Measurements from ENCODE around the gene KAT5. TPM values are rescaled to one million over a fixed set of nuclear protein-coding genes. Genes with fewer than 3 reads are reported as not detected.
"Not testable (repeated sequence)": the region's sequence is repeated elsewhere in the genome, so short reads cannot be mapped to it uniquely, and the experiment has no call there.

Gene KAT5
- total and polyA plus RNA-seq, 2 of the 4 experiments (the other 2 are of a cell fraction), result 33.3 to 34.2 TPM

GRCh38 chr11:65767806-65768205 is 55.8 kb downstream of the KAT5 start:
- intact Hi-C loops (cut with micrococcal nuclease), result loop anchor here (5.0 to 10.0 kb wide), 2 partner anchors 49 to 73 kb away; no protein-coding TSS in a partner anchor
- not testable (repeated sequence) for BruUV-seq (replicated peaks); H3K9me3 ChIP-seq (ENCODE audit: control insufficient read depth, insufficient read depth, low read length)

More at GRCh38 chr11:65767806-65768205, 55.8 kb downstream of the KAT5 start:
- H4K91ac ChIP-seq (ENCODE audit: insufficient read depth, low read depth, low read length); H2AFZ ChIP-seq (replicated peaks; ENCODE audit: low read length, poor library complexity); H3K27me3 ChIP-seq (ENCODE audit: control insufficient read depth, insufficient read depth, low read length); H3K79me1 ChIP-seq (ENCODE audit: low read depth in 1 of 2, low read length in 2 of 2); H3K4me1 ChIP-seq (ENCODE audit: control insufficient read depth, insufficient read depth, low read length); H2BK120ac ChIP-seq (ENCODE audit: low read depth, low read length); H3K27ac ChIP-seq (ENCODE audit: insufficient read depth, low read length); DNase-seq; H4K5ac ChIP-seq (ENCODE audit: low read depth, low read length); H3K4me3 ChIP-seq (ENCODE audit: insufficient read depth, low read depth, low read length); H3K23ac ChIP-seq (ENCODE audit: low read depth, low read length); H4K8ac ChIP-seq (ENCODE audit: low read depth in 2 of 2, low read length in 2 of 2); H3K9me1 ChIP-seq (ENCODE audit: insufficient read depth, low read length); ATAC-seq (ENCODE audit: low read depth); H2BK15ac ChIP-seq (ENCODE audit: low read depth, low read length); CTCF ChIA-PET; in situ Hi-C loops (cut with MboI; ENCODE audit: low sequenced_read_pairs); H4K20me1 ChIP-seq (ENCODE audit: insufficient read depth, low read length); H3K9ac ChIP-seq (ENCODE audit: low read depth, low read length); H3K36me3 ChIP-seq (ENCODE audit: control insufficient read depth, insufficient read depth, low read length); H2AK9ac ChIP-seq (replicated peaks; ENCODE audit: low read depth, low read length, poor library complexity); H2BK20ac ChIP-seq (ENCODE audit: low read depth, low read length); POLR2A ChIA-PET (ENCODE audit: unreplicated experiment); dilution Hi-C loops (cut with HindIII; ENCODE audit: low sequenced_read_pairs, unreplicated experiment); H2AK5ac ChIP-seq (ENCODE audit: low read depth, low read length); H2BK5ac ChIP-seq (ENCODE audit: low read depth, low read length, poor library complexity, severe bottlenecking); H3K4me2 ChIP-seq (ENCODE audit: low read depth, low read length); H3K4ac ChIP-seq (ENCODE audit: low read depth, low read length); H3K14ac ChIP-seq (replicated peaks; ENCODE audit: low read depth, low read length); H3K56ac ChIP-seq (ENCODE audit: extremely low read depth, insufficient read depth, low read length); H3K18ac ChIP-seq (ENCODE audit: low read depth, low read length): not testable (repeated sequence)
- no CpG with 5 or more reads among the region's 5 CpGs for WGBS, 2 experiments (ENCODE audit: extremely low coverage in 2 of 2, insufficient read length in 1 of 2)

Small RNA genes within 50 kb of the gene (microRNA-seq; reads per million reads assigned to microRNA genes)
- gene RN7SL309P (ENCODE audit: insufficient read depth, insufficient read length), result not detected

Small RNA genes within 50 kb of the gene (small RNA-seq; reads per million reads assigned to genes)
- gene RN7SL309P, result 0 reads per million in 5 experiments

Other genes starting within 250 kb of the KAT5 start
- 3,569 and 5,244 TPM in 2 replicates for gene MALAT1, start 213.2 kb upstream of the KAT5 start, total RNA-seq (2012; rRNA removed)
- 430 and 636 TPM in 2 replicates for gene MALAT1, start 213.2 kb upstream of the KAT5 start, polyA plus RNA-seq (2012; rRNA removed)
- 95.8 and 96.4 TPM in 2 replicates for gene SCYL1, start 187.2 kb upstream of the KAT5 start, total RNA-seq (2012; rRNA removed)
- 150 and 172 TPM in 2 replicates for gene SCYL1, start 187.2 kb upstream of the KAT5 start, polyA plus RNA-seq (2012; rRNA removed)
- gene LTBP3, start 153.9 kb upstream of the KAT5 start, total RNA-seq (2012; rRNA removed), result 6.6 and 8.3 TPM in 2 replicates
- gene LTBP3, start 153.9 kb upstream of the KAT5 start, polyA plus RNA-seq (2012; rRNA removed), result 145 and 216 TPM in 2 replicates
- gene ZNRD2, start 141.8 kb upstream of the KAT5 start, total RNA-seq (2012; rRNA removed), result 69.7 and 75.6 TPM in 2 replicates
- 90.3 and 113 TPM in 2 replicates for gene ZNRD2, start 141.8 kb upstream of the KAT5 start, polyA plus RNA-seq (2012; rRNA removed)
- gene FAM89B, start 139.7 kb upstream of the KAT5 start, total RNA-seq (2012; rRNA removed), result 12.0 and 14.2 TPM in 2 replicates
- 65.5 and 86.6 TPM in 2 replicates for gene FAM89B, start 139.7 kb upstream of the KAT5 start, polyA plus RNA-seq (2012; rRNA removed)
- gene EHBP1L1, start 136.2 kb upstream of the KAT5 start, total RNA-seq (2012; rRNA removed), result 10.0 and 13.3 TPM in 2 replicates
- gene EHBP1L1, start 136.2 kb upstream of the KAT5 start, polyA plus RNA-seq (2012; rRNA removed), result 27.4 and 29.0 TPM in 2 replicates
- gene KCNK7, start 116.5 kb upstream of the KAT5 start, total RNA-seq (2012; rRNA removed), result not detected in 2 replicates
- gene KCNK7, start 116.5 kb upstream of the KAT5 start, polyA plus RNA-seq (2012; rRNA removed), result 0.09 and 0.34 TPM in 2 replicates
- 16.7 and 17.7 TPM in 2 replicates for gene MAP3K11, start 98.0 kb upstream of the KAT5 start, total RNA-seq (2012; rRNA removed)
- gene MAP3K11, start 98.0 kb upstream of the KAT5 start, polyA plus RNA-seq (2012; rRNA removed), result 37.5 and 52.0 TPM in 2 replicates
- 5.6 and 5.8 TPM in 2 replicates for gene PCNX3, start 96.5 kb upstream of the KAT5 start, total RNA-seq (2012; rRNA removed)
- gene PCNX3, start 96.5 kb upstream of the KAT5 start, polyA plus RNA-seq (2012; rRNA removed), result 33.2 and 40.4 TPM in 2 replicates
- 10.6 and 11.4 TPM in 2 replicates for gene SIPA1, start 74.2 kb upstream of the KAT5 start, total RNA-seq (2012; rRNA removed)
- gene SIPA1, start 74.2 kb upstream of the KAT5 start, polyA plus RNA-seq (2012; rRNA removed), result 39.7 and 44.3 TPM in 2 replicates
- gene RELA, start 49.3 kb upstream of the KAT5 start, total RNA-seq (2012; rRNA removed), result 8.6 and 8.9 TPM in 2 replicates
- gene RELA, start 49.3 kb upstream of the KAT5 start, polyA plus RNA-seq (2012; rRNA removed), result 51.0 and 53.0 TPM in 2 replicates
- gene RNASEH2C, start 8.5 kb downstream of the KAT5 start, total RNA-seq (2012; rRNA removed), result 40.0 and 69.4 TPM in 2 replicates
- gene RNASEH2C, start 8.5 kb downstream of the KAT5 start, polyA plus RNA-seq (2012; rRNA removed), result 34.8 and 46.3 TPM in 2 replicates
- 2.2 and 2.5 TPM in 2 replicates for gene AP5B1, start 68.7 kb downstream of the KAT5 start, total RNA-seq (2012; rRNA removed)
- 5.0 and 6.0 TPM in 2 replicates for gene AP5B1, start 68.7 kb downstream of the KAT5 start, polyA plus RNA-seq (2012; rRNA removed)
- gene OVOL1, start 74.8 kb downstream of the KAT5 start, total RNA-seq (2012; rRNA removed), result not detected in 2 replicates
- gene OVOL1, start 74.8 kb downstream of the KAT5 start, polyA plus RNA-seq (2012; rRNA removed), result not detected in 2 replicates
- 0.36 TPM in 1 of 2 replicates, not detected in the other for gene SNX32, start 121.7 kb downstream of the KAT5 start, total RNA-seq (2012; rRNA removed)
- 0.69 and 0.79 TPM in 2 replicates for gene SNX32, start 121.7 kb downstream of the KAT5 start, polyA plus RNA-seq (2012; rRNA removed)
- gene CFL1, start 145.9 kb downstream of the KAT5 start, total RNA-seq (2012; rRNA removed), result 919 and 960 TPM in 2 replicates
- gene CFL1, start 145.9 kb downstream of the KAT5 start, polyA plus RNA-seq (2012; rRNA removed), result 2,231 and 2,466 TPM in 2 replicates
- gene MUS81, start 148.2 kb downstream of the KAT5 start, total RNA-seq (2012; rRNA removed), result 22.5 and 23.7 TPM in 2 replicates
- gene MUS81, start 148.2 kb downstream of the KAT5 start, polyA plus RNA-seq (2012; rRNA removed), result 47.9 and 57.0 TPM in 2 replicates
- gene EFEMP2, start 160.5 kb downstream of the KAT5 start, total RNA-seq (2012; rRNA removed), result 62.7 and 69.2 TPM in 2 replicates
- gene EFEMP2, start 160.5 kb downstream of the KAT5 start, polyA plus RNA-seq (2012; rRNA removed), result 431 and 601 TPM in 2 replicates
- gene CTSW, start 167.6 kb downstream of the KAT5 start, total RNA-seq (2012; rRNA removed), result 0.18 TPM in 1 of 2 replicates, not detected in the other
- gene CTSW, start 167.6 kb downstream of the KAT5 start, polyA plus RNA-seq (2012; rRNA removed), result 0.07 and 0.23 TPM in 2 replicates
- 119 and 182 TPM in 2 replicates for gene FIBP, start 176.2 kb downstream of the KAT5 start, total RNA-seq (2012; rRNA removed)
- gene FIBP, start 176.2 kb downstream of the KAT5 start, polyA plus RNA-seq (2012; rRNA removed), result 141 and 163 TPM in 2 replicates
- gene CCDC85B, start 178.4 kb downstream of the KAT5 start, total RNA-seq (2012; rRNA removed), result 17.6 and 21.9 TPM in 2 replicates
- 35.4 and 62.1 TPM in 2 replicates for gene CCDC85B, start 178.4 kb downstream of the KAT5 start, polyA plus RNA-seq (2012; rRNA removed)
- gene FOSL1, start 188.1 kb downstream of the KAT5 start, total RNA-seq (2012; rRNA removed), result 17.2 and 26.1 TPM in 2 replicates
- gene FOSL1, start 188.1 kb downstream of the KAT5 start, polyA plus RNA-seq (2012; rRNA removed), result 97.4 and 107 TPM in 2 replicates
- gene C11orf68, start 206.8 kb downstream of the KAT5 start, total RNA-seq (2012; rRNA removed), result 19.4 and 20.3 TPM in 2 replicates
- gene C11orf68, start 206.8 kb downstream of the KAT5 start, polyA plus RNA-seq (2012; rRNA removed), result 96.1 and 104 TPM in 2 replicates
- 237 and 339 TPM in 2 replicates for gene DRAP1, start 207.2 kb downstream of the KAT5 start, total RNA-seq (2012; rRNA removed)
- gene DRAP1, start 207.2 kb downstream of the KAT5 start, polyA plus RNA-seq (2012; rRNA removed), result 344 and 428 TPM in 2 replicates
- under 0.01 TPM in 1 of 2 replicates, not detected in the other for gene TSGA10IP, start 233.2 kb downstream of the KAT5 start, total RNA-seq (2012; rRNA removed)
- 0.19 and 0.21 TPM in 2 replicates for gene TSGA10IP, start 233.2 kb downstream of the KAT5 start, polyA plus RNA-seq (2012; rRNA removed)
- gene SART1, start 249.5 kb downstream of the KAT5 start, total RNA-seq (2012; rRNA removed), result 25.5 and 32.5 TPM in 2 replicates
- 42.2 and 43.5 TPM in 2 replicates for gene SART1, start 249.5 kb downstream of the KAT5 start, polyA plus RNA-seq (2012; rRNA removed)